ENCODE data around the gene RRBP1. TPM values are rescaled to one million over a fixed set of nuclear protein-coding genes. Genes with fewer than 3 reads are reported as not detected.

The RRBP1 gene
- total RNA-seq, 2 experiments from 2014 or later, result 48.0 to 51.0 TPM

GRCh38 chr20:17586250-17586649 is 95.8 kb downstream of the RRBP1 start:
- DNase-seq, result no peak
- H3K27me3 Mint-ChIP-seq, result no peaks in the 10 kb centered on the region
- peaks cover 9% of the 10 kb centered on the region for H3K4me1 Mint-ChIP-seq
- ATAC-seq (ENCODE audit: low read depth), result no peak
- H3K9me3 Mint-ChIP-seq, result no peaks in the 10 kb centered on the region
- no peak overlapping the region for H3K27ac Mint-ChIP-seq
- H3K36me3 Mint-ChIP-seq, result peaks cover 7% of the 10 kb centered on the region
- no peak overlapping the region for H3K4me3 Mint-ChIP-seq
- POLR2A ChIA-PET, result no interaction called here

GRCh38 chr20:17584689-17585088 is 97.4 kb downstream of the RRBP1 start:
- DNase-seq (no peak), ATAC-seq (ENCODE audit: low read depth) (no peak)
- Mint-ChIP-seq H3K27ac (no peak overlapping the region), H3K4me3 (no peak overlapping the region), H3K36me3 (peaks cover 13% of the 10 kb centered on the region), H3K27me3 (no peaks in the 10 kb centered on the region), H3K9me3 (no peaks in the 10 kb centered on the region), H3K4me1 (peaks cover 9% of the 10 kb centered on the region)
- POLR2A ChIA-PET, result no interaction called here

- no peaks in the 10 kb centered on the region for H3K27me3 Mint-ChIP-seq
- H3K9me3 Mint-ChIP-seq, result no peaks in the 10 kb centered on the region
- H3K27ac Mint-ChIP-seq, result no peak overlapping the region
- ATAC-seq (ENCODE audit: low read depth), result no peak
- no peak overlapping the region for H3K4me3 Mint-ChIP-seq
- POLR2A ChIA-PET, result no interaction called here
- H3K4me1 Mint-ChIP-seq, result peaks cover 7% of the 10 kb centered on the region
- DNase-seq, result no peak
- H3K36me3 Mint-ChIP-seq, result peaks cover 13% of the 10 kb centered on the region
Observed at GRCh38 chr20:17583126-17583525, 98.9 kb downstream of the RRBP1 start.

GRCh38 chr20:17580895-17581294 is 101.1 kb downstream of the RRBP1 start:
- ATAC-seq (ENCODE audit: low read depth) (no peak), DNase-seq (no peak)
- H3K27ac Mint-ChIP-seq, result no peak overlapping the region
- H3K27me3 Mint-ChIP-seq, result no peaks in the 10 kb centered on the region
- peaks cover 13% of the 10 kb centered on the region for H3K36me3 Mint-ChIP-seq
- no peak overlapping the region for H3K4me3 Mint-ChIP-seq
- H3K4me1 Mint-ChIP-seq, result no peaks in the 10 kb centered on the region
- POLR2A ChIA-PET, result no interaction called here
- H3K9me3 Mint-ChIP-seq, result no peaks in the 10 kb centered on the region

- POLR2A ChIA-PET, result no interaction called here
- Mint-ChIP-seq H3K27ac (no peak overlapping the region), H3K36me3 (peaks cover 13% of the 10 kb centered on the region)
Observed at GRCh38 chr20:17579369-17580039, 102.5 kb downstream of the RRBP1 start.

GRCh38 chr20:17576215-17576614 is 105.8 kb downstream of the RRBP1 start:
- H3K27me3 Mint-ChIP-seq, result no peaks in the 10 kb centered on the region

More at GRCh38 chr20:17579369-17580039, 102.5 kb downstream of the RRBP1 start:
- Mint-ChIP-seq H3K4me3 (no peak overlapping the region), H3K27me3 (no peaks in the 10 kb centered on the region), H3K4me1 (no peaks in the 10 kb centered on the region), H3K9me3 (no peaks in the 10 kb centered on the region)
- no peak for ATAC-seq (ENCODE audit: low read depth)
- DNase-seq, result no peak

GRCh38 chr20:17573463-17573862 is 108.6 kb downstream of the RRBP1 start:
- DNase-seq (no peak), ATAC-seq (ENCODE audit: low read depth) (no peak)
- H3K9me3 Mint-ChIP-seq, result no peaks in the 10 kb centered on the region
- H3K4me1 Mint-ChIP-seq, result peaks cover 13% of the 10 kb centered on the region
- POLR2A ChIA-PET, result no interaction called here
- H3K27ac Mint-ChIP-seq, result no peak overlapping the region
- H3K4me3 Mint-ChIP-seq, result no peak overlapping the region
- H3K36me3 Mint-ChIP-seq, result peaks cover 5% of the 10 kb centered on the region
- peaks cover under 1% of the 10 kb centered on the region for H3K27me3 Mint-ChIP-seq

More at GRCh38 chr20:17576215-17576614, 105.8 kb downstream of the RRBP1 start:
- H3K4me1 Mint-ChIP-seq, result peaks cover 8% of the 10 kb centered on the region
- peaks cover 12% of the 10 kb centered on the region for H3K36me3 Mint-ChIP-seq
- DNase-seq (no peak), ATAC-seq (ENCODE audit: low read depth) (no peak)
- POLR2A ChIA-PET, result no interaction called here
- H3K27ac Mint-ChIP-seq, result no peak overlapping the region
- no peak overlapping the region for H3K4me3 Mint-ChIP-seq
- H3K9me3 Mint-ChIP-seq, result no peaks in the 10 kb centered on the region

GRCh38 chr20:17572034-17572638 is 109.9 kb downstream of the RRBP1 start:
- H3K27me3 Mint-ChIP-seq, result peaks cover 9% of the 10 kb centered on the region
- DNase-seq, result no peak
- ATAC-seq (ENCODE audit: low read depth), result no peak
- POLR2A ChIA-PET, result no interaction called here
- peaks cover 5% of the 10 kb centered on the region for H3K36me3 Mint-ChIP-seq
- H3K4me1 Mint-ChIP-seq, result peaks cover 13% of the 10 kb centered on the region
- H3K4me3 Mint-ChIP-seq, result no peak overlapping the region
- H3K9me3 Mint-ChIP-seq, result no peaks in the 10 kb centered on the region
- H3K27ac Mint-ChIP-seq, result no peak overlapping the region

GRCh38 chr20:17571153-17571527 is 110.9 kb downstream of the RRBP1 start:
- peaks cover 6% of the 10 kb centered on the region for H3K36me3 Mint-ChIP-seq
- H3K27me3 Mint-ChIP-seq, result peaks cover 12% of the 10 kb centered on the region
- peak overlapping the region; percentile 66 for H3K27ac Mint-ChIP-seq
- peaks cover 3% of the 10 kb centered on the region for H3K9me3 Mint-ChIP-seq
- ATAC-seq (ENCODE audit: low read depth) (no peak), DNase-seq (no peak)
- POLR2A ChIA-PET, result interaction anchor here (1.1 to 2.3 kb wide), 5 partner anchors 13 to 396 kb away, joined by 4 to 28 read pairs (median 5); partner anchors contain the start of gene RRBP1
- H3K4me3 Mint-ChIP-seq, result peak overlapping the region; percentile 92
- peaks cover 13% of the 10 kb centered on the region for H3K4me1 Mint-ChIP-seq

GRCh38 chr20:17570347-17571152 is 111.5 kb downstream of the RRBP1 start:
- ATAC-seq (ENCODE audit: low read depth), result peak; percentile 55
- peaks cover 3% of the 10 kb centered on the region for H3K9me3 Mint-ChIP-seq
- no peak for DNase-seq
- peaks cover 13% of the 10 kb centered on the region for H3K4me1 Mint-ChIP-seq
- H3K4me3 Mint-ChIP-seq, result peak overlapping the region; percentile 92
- POLR2A ChIA-PET, result interaction anchor here (0.6 to 2.3 kb wide), 8 partner anchors 13 to 925 kb away, joined by 3 to 28 read pairs (median 4); partner anchors contain the start of gene RRBP1
- peaks cover 17% of the 10 kb centered on the region for H3K27me3 Mint-ChIP-seq
- H3K36me3 Mint-ChIP-seq, result peaks cover 7% of the 10 kb centered on the region
- H3K27ac Mint-ChIP-seq, result peak overlapping the region; percentile 66

GRCh38 chr20:17569616-17570346 is 112.3 kb downstream of the RRBP1 start, which contains the start of gene DSTN:
Gene DSTN (plus strand): TSS chr20:17570075. CDS start chr20:17570209, 134 bp downstream.
- Mint-ChIP-seq H3K27ac (peak within 1 kb of the TSS; percentile 88), H3K4me3 (peak within 1 kb of the TSS; percentile 93), H3K9me3 (peaks cover 3% of the 10 kb centered on the region), H3K36me3 (peaks cover 7% of the 10 kb centered on the region), H3K27me3 (peaks cover 22% of the 10 kb centered on the region), H3K4me1 (peaks cover 13% of the 10 kb centered on the region)
- ATAC-seq (ENCODE audit: low read depth), result peak; percentile 88
- POLR2A ChIA-PET, result interaction anchor here (0.6 to 2.3 kb wide), 7 partner anchors 40 to 926 kb away, joined by 3 to 28 read pairs (median 5); partner anchors contain the start of gene RRBP1
- DNase-seq, result peak; percentile 93

- no peak overlapping the region for H3K27ac Mint-ChIP-seq
- H3K4me3 Mint-ChIP-seq, result peak overlapping the region; percentile 43
- peaks cover 7% of the 10 kb centered on the region for H3K36me3 Mint-ChIP-seq
- POLR2A ChIA-PET, result interaction anchor here (1.1 to 2.3 kb wide), 2 partner anchors 41 to 64 kb away, joined by 4 to 28 read pairs; no protein-coding TSS in a partner anchor
- peaks cover 22% of the 10 kb centered on the region for H3K27me3 Mint-ChIP-seq
- no peak for ATAC-seq (ENCODE audit: low read depth)
- peak; percentile 39 for DNase-seq
- H3K4me1 Mint-ChIP-seq, result peaks cover 13% of the 10 kb centered on the region
- H3K9me3 Mint-ChIP-seq, result peaks cover 3% of the 10 kb centered on the region
Observed at GRCh38 chr20:17568972-17569521, 113.0 kb downstream of the RRBP1 start.
